ENCODE results near the gene GET3. TPM values are rescaled to one million over a fixed set of nuclear protein-coding genes. Genes with fewer than 3 reads are reported as not detected.

The GET3 gene
- total and polyA plus RNA-seq, 2 donors (not counting 1 experiment from before 2014, with no cell fraction given), result 37.2 to 61.7 TPM

DNA sequence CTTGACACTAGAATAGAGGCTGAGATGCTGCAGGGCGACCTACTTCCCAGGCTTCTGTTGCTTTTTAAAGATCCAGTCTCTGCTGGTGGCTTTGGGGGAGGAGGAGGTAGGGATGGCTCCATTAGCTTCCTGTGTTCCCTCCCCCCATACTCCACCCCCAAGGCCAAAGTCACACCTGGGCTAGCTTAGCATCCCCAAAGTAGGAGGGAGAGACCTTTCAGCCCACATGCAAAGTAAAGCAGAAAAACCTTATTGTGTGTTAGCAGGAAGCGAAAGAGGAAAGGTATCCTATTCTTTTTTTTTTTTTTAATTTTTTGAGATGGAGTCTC lies 10.3 kb upstream of the GET3 start:
- no peak overlapping the region for H3K9ac ChIP-seq (ENCODE audit: low read length)
- no peaks in the 10 kb centered on the region for H3K9me3 Mint-ChIP-seq (ENCODE audit: insufficient read depth)
- POLR2A ChIA-PET, result interaction anchor here (0.7 kb wide), 2 partner anchors 67 to 109 kb away, joined by 3 read pairs; no protein-coding TSS in a partner anchor

More for the DNA sequence above, 10.3 kb upstream of the GET3 start:
- Mint-ChIP-seq H3K4me1 (peaks cover 56% of the 10 kb centered on the region), H3K27ac (no peak overlapping the region), H3K27me3 (no peaks in the 10 kb centered on the region), H3K4me3 (no peak overlapping the region)
- CTCF ChIA-PET, result interaction anchor here (0.5 to 1.1 kb wide), 3 partner anchors 10 to 54 kb away, joined by 3 to 5 read pairs (median 4); no protein-coding TSS in a partner anchor
- WGBS (ENCODE audit: insufficient coverage), result no CpG with 5 or more reads among the region's 2 CpGs
- H3K27me3 ChIP-seq (replicated peaks in 1 of 4; ENCODE audit: control extremely low read depth in 1 of 4, control insufficient read depth in 3 of 4, insufficient read depth in 4 of 4, low read length in 3 of 4), result no peaks in the 10 kb centered on the region
- H3K4me2 ChIP-seq (replicated peaks; ENCODE audit: low read depth, low read length, poor library complexity, severe bottlenecking), result no peak overlapping the region
- peaks cover 2 to 36% of the 10 kb centered on the region in 2 experiments for H3K36me3 ChIP-seq (replicated peaks in 1 of 2; ENCODE audit: control extremely low read depth in 1 of 2, control insufficient read depth in 1 of 2, extremely low read depth in 1 of 2, insufficient read depth in 2 of 2, low read length in 1 of 2)
- no peaks in the 10 kb centered on the region for H3K9me3 ChIP-seq (ENCODE audit: control extremely low read depth in 1 of 3, control insufficient read depth in 2 of 3, insufficient read depth in 1 of 3, low read length in 2 of 3)
- TF ChIP-seq CTCF (IDR thresholded peaks at IDR 0.05), result no peak
- TF ChIP-seq EZH2 (IDR thresholded peaks at IDR 0.05; ENCODE audit: borderline replicate concordance, insufficient read depth, low read depth, low read length, poor library complexity, severe bottlenecking), result no peak
- ATAC-seq (ENCODE audit: low read depth) (no peak), DNase-seq (no peak)
- intact Hi-C loops (cut with micrococcal nuclease), result no loop called here
- H4K20me1 ChIP-seq (ENCODE audit: control insufficient read depth, insufficient read depth, low read length, poor library complexity, severe bottlenecking), result peaks cover 34% of the 10 kb centered on the region
- peaks cover 41 to 60% of the 10 kb centered on the region in 2 donors for H3K4me1 ChIP-seq (ENCODE audit: control insufficient read depth in 2 of 2, insufficient read depth in 2 of 2, low read length in 2 of 2)
- H3K79me2 ChIP-seq (ENCODE audit: control insufficient read depth, insufficient read depth, low read length), result peaks cover 72% of the 10 kb centered on the region
- H3K4me3 ChIP-seq (ENCODE audit: control extremely low read depth in 1 of 5, extremely low read depth in 1 of 5, insufficient read depth in 1 of 5, low read depth in 2 of 5, low read length in 4 of 5), result no peak overlapping the region
- peak overlapping the region in 1 of 2 donors; percentile 59 for H3K27ac ChIP-seq (ENCODE audit: low read length in 2 of 2)
- H2AFZ ChIP-seq (ENCODE audit: insufficient read depth, low read depth, low read length, poor library complexity, severe bottlenecking), result no peak overlapping the region
